ENCODE data around the gene IRX2.

DNA sequence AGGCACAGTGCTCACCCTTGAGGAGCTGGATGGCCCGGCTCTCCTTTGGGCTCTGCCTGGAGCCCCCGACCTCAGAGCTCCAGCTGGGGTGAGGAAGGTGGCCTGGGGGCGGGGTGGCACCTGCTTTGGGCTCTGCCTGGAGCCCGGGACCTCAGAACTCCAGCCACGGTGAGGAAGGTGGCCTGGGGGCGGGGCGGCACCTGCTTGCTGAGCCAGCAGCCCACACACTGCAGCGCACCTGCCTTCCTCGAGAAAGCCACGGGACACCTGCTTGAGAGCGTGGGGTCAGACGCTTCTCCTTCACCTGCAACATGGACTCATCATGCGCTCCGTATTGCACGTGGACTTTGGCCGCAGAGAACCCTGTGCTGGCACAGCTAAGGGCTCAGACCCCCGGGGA is 51.8 kb downstream of the IRX2 start:
- TF ChIP-seq POLR2AphosphoS5 (IDR thresholded peaks at IDR 0.05) (no peak), POLR2A (IDR thresholded peaks at IDR 0.05) (no peak), EP300 (IDR thresholded peaks at IDR 0.05) (no peak)
- TF ChIP-seq, protein P1, sequence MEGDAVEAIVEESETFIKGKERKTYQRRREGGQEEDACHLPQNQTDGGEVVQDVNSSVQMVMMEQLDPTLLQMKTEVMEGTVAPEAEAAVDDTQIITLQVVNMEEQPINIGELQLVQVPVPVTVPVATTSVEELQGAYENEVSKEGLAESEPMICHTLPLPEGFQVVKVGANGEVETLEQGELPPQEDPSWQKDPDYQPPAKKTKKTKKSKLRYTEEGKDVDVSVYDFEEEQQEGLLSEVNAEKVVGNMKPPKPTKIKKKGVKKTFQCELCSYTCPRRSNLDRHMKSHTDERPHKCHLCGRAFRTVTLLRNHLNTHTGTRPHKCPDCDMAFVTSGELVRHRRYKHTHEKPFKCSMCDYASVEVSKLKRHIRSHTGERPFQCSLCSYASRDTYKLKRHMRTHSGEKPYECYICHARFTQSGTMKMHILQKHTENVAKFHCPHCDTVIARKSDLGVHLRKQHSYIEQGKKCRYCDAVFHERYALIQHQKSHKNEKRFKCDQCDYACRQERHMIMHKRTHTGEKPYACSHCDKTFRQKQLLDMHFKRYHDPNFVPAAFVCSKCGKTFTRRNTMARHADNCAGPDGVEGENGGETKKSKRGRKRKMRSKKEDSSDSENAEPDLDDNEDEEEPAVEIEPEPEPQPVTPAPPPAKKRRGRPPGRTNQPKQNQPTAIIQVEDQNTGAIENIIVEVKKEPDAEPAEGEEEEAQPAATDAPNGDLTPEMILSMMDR (IDR thresholded peaks at IDR 0.05) = no peak

Measured in stomach (tissue), 4 donors.